Upper lobe of left lung (tissue), 6 donors: Measurements from ENCODE around the gene HSDL2. TPM values are rescaled to one million over a fixed set of nuclear protein-coding genes. Genes with fewer than 3 reads are reported as not detected.

ENCODE experiments used
- ATAC-seq, 2 donors: fragments of 200-7000 bp; cut with Tn5 transposase; one replicate each; pipeline ENCODE4 v1.9.1; 2022; ENCODE audit warnings: mild to moderate bottlenecking in 2 of 2, moderate library complexity in 2 of 2; ENCODE audit not compliant: low FRiP score in 2 of 2
- DNase-seq, 2 donors: peaks; one replicate each; pipeline ENCODE4 v3.0.0-alpha.2; 2019 to 2020
- H3K27ac ChIP-seq, 4 donors: fragments of 200-600 bp; sonication (generic); one replicate each; pipeline ENCODE4 v1.5.1; 2016 to 2019
- H3K27me3 ChIP-seq, 4 donors: fragments of 200-600 bp; sonication (generic); one replicate each; pipeline ENCODE4 v1.5.1; 2017 to 2019
- H3K36me3 ChIP-seq, 4 donors: fragments of 200-600 bp; sonication (generic); one replicate each; pipeline ENCODE4 v1.5.1; 2016 to 2019
- H3K4me1 ChIP-seq, 4 donors: fragments of 200-600 bp; sonication (generic); one replicate each; pipeline ENCODE4 v1.5.1; 2018 to 2019
- H3K4me3 ChIP-seq, 4 donors: fragments of 200-600 bp; sonication (generic); one replicate each; pipeline ENCODE4 v1.5.1; 2017 to 2019; ENCODE audit warnings: mild to moderate bottlenecking in 2 of 4, moderate library complexity in 1 of 4
- H3K9me3 ChIP-seq, 4 donors: fragments of 200-600 bp; sonication (generic); one replicate each; pipeline ENCODE4 v1.5.1; 2018 to 2019
- EP300 ChIP-seq, 4 donors: sonication (generic); formaldehyde crosslinking; IDR thresholded peaks; one replicate each; pipeline ENCODE4 v1.5.1; 2017; ENCODE audit warnings: antibody characterized with exemption in 4 of 4, control low read depth in 2 of 4
- POLR2A ChIP-seq, 4 donors: fragments of 450-650 bp; IDR thresholded peaks; one replicate each; pipeline ENCODE4 v1.5.1; 2016 to 2017; ENCODE audit warnings: antibody characterized with exemption in 4 of 4, mild to moderate bottlenecking in 2 of 4
- POLR2AphosphoS5 ChIP-seq, 2 donors: sonication (generic); formaldehyde crosslinking; IDR thresholded peaks; one replicate each; pipeline ENCODE4 v1.5.1; 2017; ENCODE audit warnings: antibody characterized with exemption in 2 of 2
- WGBS, 2 donors: methylation state at CpG; one replicate each; pipeline ENCODE4 v1.1.5; 2017 to 2018; 5-methylcytosine and 5-hydroxymethylcytosine counted together
- total RNA-seq, 6 donors: library from RNA; depleted of rRNA in 4 of 6; stranded (reverse); fragments of >200 nt in 4 of 6; gene quantifications; one replicate each; pipeline versions ENCODE4 v1.1.0 to v1.2.1, GENCODE V29; 2016 to 2021
- TF ChIP-seq, protein P1 (sequence below), 6 experiments: fragments of 450-650 bp in 4 of 6; fragments of 200-600 bp in 2 of 6; sonication (generic) in 2 of 6; IDR thresholded peaks; one replicate each; pipeline ENCODE4 v1.5.1; 2016 to 2019; ENCODE audit warnings: antibody characterized with exemption in 6 of 6
- donor health status: DM: no; HTN: no; CAD: no; lungs with moderate emphysema.
- donor health status: DM: no; HTN: yes; CAD: no; lungs with severe emphysema.

The HSDL2 gene
- total RNA-seq, 6 donors from 2014 or later: 25.1 to 92.6 (median 46.2) TPM

DNA sequence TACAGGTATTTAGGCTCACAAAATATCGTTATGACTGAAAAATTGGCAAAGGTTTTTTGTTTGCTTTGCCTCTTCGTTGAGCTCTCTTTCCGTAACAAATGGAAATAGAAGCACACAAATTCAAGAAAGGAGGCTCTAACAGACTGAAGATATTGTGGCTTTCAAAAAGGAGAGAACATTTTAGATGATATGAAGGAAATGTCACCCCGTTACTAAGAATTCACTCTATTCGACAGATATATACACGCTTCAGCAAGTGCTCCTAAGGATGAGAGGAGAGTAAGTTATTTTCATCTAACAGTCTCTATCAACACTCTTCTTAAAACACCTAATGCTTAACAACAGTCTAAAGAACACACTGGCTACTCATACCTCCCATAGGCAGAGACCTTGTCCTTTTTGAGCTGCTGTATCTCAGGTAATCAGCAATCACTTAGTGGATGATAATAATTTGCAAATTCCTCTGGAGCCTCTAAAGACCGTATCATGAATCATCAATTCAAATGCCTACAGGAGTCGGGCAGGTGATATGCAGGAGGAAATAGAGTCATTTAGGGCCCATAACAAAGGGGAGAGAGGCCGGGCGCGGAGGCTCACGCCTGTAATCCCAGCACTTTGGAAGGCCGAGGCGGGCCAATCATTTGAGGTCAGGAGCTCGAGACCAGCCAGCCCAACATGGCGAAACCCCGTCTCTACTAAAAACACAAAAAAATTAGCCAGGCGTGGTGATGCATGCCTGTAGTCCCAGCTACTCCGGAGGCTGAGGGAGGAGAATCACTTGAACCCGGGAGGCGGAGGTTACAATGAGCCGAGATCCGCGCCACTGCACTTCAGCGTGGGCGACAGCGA, 1.4 kb upstream of the HSDL2 start:
- Histone ChIP-seq H3K4me3 (peak overlapping the region; percentile 42 to 91 (median 74)), H3K9me3 (no peaks in the 10 kb centered on the region), H3K36me3 (no peaks in the 10 kb centered on the region), H3K4me1 (peaks cover 28 to 39% (median 29%) of the 10 kb centered on the region in 4 donors), H3K27ac (peak overlapping the region; percentile 94 to 98 (median 96)), H3K27me3 (no peaks in the 10 kb centered on the region)
- DNase-seq: peak in 1 of 2 donors; percentile 55
- TF ChIP-seq POLR2A (IDR thresholded peaks at IDR 0.05) (no peak), POLR2AphosphoS5 (IDR thresholded peaks at IDR 0.05) (no peak), EP300 (IDR thresholded peaks at IDR 0.05) (no peak)
- TF ChIP-seq, protein P1, sequence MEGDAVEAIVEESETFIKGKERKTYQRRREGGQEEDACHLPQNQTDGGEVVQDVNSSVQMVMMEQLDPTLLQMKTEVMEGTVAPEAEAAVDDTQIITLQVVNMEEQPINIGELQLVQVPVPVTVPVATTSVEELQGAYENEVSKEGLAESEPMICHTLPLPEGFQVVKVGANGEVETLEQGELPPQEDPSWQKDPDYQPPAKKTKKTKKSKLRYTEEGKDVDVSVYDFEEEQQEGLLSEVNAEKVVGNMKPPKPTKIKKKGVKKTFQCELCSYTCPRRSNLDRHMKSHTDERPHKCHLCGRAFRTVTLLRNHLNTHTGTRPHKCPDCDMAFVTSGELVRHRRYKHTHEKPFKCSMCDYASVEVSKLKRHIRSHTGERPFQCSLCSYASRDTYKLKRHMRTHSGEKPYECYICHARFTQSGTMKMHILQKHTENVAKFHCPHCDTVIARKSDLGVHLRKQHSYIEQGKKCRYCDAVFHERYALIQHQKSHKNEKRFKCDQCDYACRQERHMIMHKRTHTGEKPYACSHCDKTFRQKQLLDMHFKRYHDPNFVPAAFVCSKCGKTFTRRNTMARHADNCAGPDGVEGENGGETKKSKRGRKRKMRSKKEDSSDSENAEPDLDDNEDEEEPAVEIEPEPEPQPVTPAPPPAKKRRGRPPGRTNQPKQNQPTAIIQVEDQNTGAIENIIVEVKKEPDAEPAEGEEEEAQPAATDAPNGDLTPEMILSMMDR (IDR thresholded peaks at IDR 0.05): no peak
- WGBS, 2 donors: 22 to 27% methylated on average over 27 of the region's 27 CpGs
- peak in 1 of 2 donors; percentile 4 for ATAC-seq

DNA sequence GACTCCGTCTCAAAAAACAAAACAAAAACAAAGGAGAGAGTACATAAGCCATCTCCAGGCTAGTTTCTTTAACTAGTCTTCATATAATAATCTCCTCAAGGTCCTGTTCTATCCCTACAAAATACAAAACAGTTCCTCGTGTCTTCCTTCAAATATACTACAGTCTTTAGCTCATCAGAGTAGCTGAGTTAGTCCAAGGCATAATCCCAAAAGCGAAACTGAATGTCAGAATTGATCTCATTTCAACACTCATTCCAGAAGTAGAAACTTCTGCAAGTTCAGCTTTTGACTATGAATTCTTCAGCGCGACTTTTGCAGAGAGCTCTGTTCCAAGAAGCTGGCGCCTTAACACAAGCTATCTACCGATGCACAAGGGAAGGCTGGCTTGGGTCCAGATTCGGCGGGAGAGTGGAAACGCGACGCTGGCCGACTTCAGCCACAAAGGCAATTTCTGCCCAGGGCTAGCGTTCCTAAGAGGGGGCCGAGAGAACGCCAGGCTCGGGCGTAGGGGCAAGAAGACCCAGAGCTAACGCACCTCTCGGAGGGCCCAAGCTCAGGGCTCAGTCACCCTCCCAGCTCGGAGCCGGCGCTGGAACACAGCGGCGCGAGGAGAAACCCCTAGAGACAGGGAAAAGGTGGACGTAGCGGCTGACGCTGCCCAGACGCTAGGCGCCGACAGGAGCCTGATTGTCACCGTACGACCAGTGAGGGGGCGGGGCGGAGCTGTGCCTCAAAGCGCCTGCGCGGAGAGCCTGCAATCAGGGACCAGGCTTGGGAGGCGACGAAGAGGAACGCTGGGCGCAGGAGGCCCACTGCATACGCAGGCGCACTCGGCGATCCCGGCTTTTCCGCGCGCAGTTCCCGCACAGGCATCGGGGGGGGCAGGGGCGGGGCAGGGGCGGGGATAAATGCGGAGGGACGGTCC, 469 bp upstream of the HSDL2 start:
- Histone ChIP-seq H3K27ac (peak overlapping the region; percentile 94 to 98 (median 96)), H3K9me3 (no peaks in the 10 kb centered on the region), H3K4me3 (peak overlapping the region; percentile 67 to 91 (median 84)), H3K27me3 (no peaks in the 10 kb centered on the region), H3K4me1 (peaks cover 28 to 47% (median 36%) of the 10 kb centered on the region in 4 donors), H3K36me3 (no peaks in the 10 kb centered on the region)
- ATAC-seq (peak; percentile 98 to 99), DNase-seq (peak; percentile 99 to 100)
- 0 to 1% methylated on average over 26 to 55 of the region's 57 CpGs for WGBS, 2 donors
- TF ChIP-seq POLR2A (IDR thresholded peaks at IDR 0.05) (peak; percentile 66 to 95 (median 84)), POLR2AphosphoS5 (IDR thresholded peaks at IDR 0.05) (peak; percentile 87 to 96), EP300 (IDR thresholded peaks at IDR 0.05) (peak in 1 of 4 donors; percentile 49)
- TF ChIP-seq, protein P1 (IDR thresholded peaks at IDR 0.05): peak in 4 of 6 experiments; percentile 12 to 56 (median 39)

DNA sequence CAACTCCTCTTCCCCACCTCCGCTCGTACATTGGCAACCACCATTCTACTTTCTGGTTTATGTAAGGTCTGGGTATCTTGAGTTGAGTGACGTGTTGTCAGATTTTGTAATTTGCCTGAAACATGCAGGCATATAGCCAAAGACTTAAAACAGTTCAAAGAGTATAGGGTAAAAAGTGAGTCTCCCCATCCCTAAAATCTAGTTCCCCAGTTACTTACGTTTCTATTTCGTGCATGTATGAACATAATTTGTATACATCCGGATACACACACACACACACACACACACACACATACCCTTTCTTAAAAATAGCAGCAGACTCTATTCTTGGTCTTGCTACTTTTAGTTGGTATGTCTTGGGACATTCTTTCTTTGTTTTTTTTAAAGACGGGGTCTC, 915 bp downstream of the HSDL2 start:
- peak overlapping the region; percentile 67 to 91 (median 84) for H3K4me3 ChIP-seq
- 33 to 34% methylated on average over 7 of the region's 7 CpGs for WGBS, 2 donors
- peak overlapping the region; percentile 94 to 98 (median 96) for H3K27ac ChIP-seq
- no peaks in the 10 kb centered on the region for H3K9me3 ChIP-seq
- H3K27me3 ChIP-seq: no peaks in the 10 kb centered on the region
- peaks cover 28 to 51% (median 40%) of the 10 kb centered on the region in 4 donors for H3K4me1 ChIP-seq
- TF ChIP-seq, protein P1 (IDR thresholded peaks at IDR 0.05): no peak
- TF ChIP-seq POLR2A (IDR thresholded peaks at IDR 0.05) (peak in 1 of 4 donors; percentile 41), POLR2AphosphoS5 (IDR thresholded peaks at IDR 0.05) (peak in 1 of 2 donors; percentile 36), EP300 (IDR thresholded peaks at IDR 0.05) (no peak)
- DNase-seq (no peak), ATAC-seq (no peak)
- H3K36me3 ChIP-seq: no peaks in the 10 kb centered on the region

DNA sequence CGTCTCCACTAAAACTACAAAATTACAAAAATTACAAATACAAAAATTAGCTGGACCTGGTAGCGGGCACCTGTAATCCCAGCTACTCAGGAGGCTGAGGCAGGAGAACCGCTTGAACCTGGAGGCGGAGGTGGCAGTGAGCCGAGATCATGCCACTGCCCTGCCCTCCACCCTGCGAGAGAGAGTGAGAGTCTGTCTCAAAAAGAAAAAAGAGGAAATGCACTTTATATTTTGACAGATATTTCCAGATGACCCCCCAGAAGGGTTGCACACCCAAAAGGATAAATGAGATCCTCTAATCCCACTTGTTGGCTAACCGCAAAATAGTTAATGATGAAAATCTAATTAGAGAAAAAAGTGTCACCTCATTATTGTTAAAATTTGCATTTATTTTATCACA, 2.2 kb downstream of the HSDL2 start:
- no peak for ATAC-seq
- H3K27me3 ChIP-seq: no peaks in the 10 kb centered on the region
- H3K27ac ChIP-seq: no peak overlapping the region
- H3K9me3 ChIP-seq: no peaks in the 10 kb centered on the region
- TF ChIP-seq POLR2A (IDR thresholded peaks at IDR 0.05) (no peak), EP300 (IDR thresholded peaks at IDR 0.05) (no peak), POLR2AphosphoS5 (IDR thresholded peaks at IDR 0.05) (no peak)
- TF ChIP-seq, protein P1 (IDR thresholded peaks at IDR 0.05): no peak
- peaks cover 0 to 2% (median 0%) of the 10 kb centered on the region in 4 donors for H3K36me3 ChIP-seq
- H3K4me1 ChIP-seq: peaks cover 23 to 42% (median 38%) of the 10 kb centered on the region in 4 donors
- DNase-seq: no peak
- 95 to 97% methylated on average over 7 of the region's 7 CpGs for WGBS, 2 donors
- no peak overlapping the region for H3K4me3 ChIP-seq
